Uterus (tissue), 2 donors: ENCODE results near the gene KRT82.

ENCODE experiments used
- POLR2A ChIP-seq, 2 donors: fragments of 450-650 bp; IDR thresholded peaks; one replicate each; pipeline ENCODE4 v1.6.1; 2016; ENCODE audit warnings: antibody characterized with exemption in 2 of 2, mild to moderate bottlenecking in 1 of 2, moderate library complexity in 1 of 2
- TF ChIP-seq, protein P1 (sequence below), 4 experiments: fragments of 200-600 bp in 2 of 4; fragments of 450-650 bp in 2 of 4; sonication (generic) in 2 of 4; IDR thresholded peaks; one replicate each; pipeline ENCODE4 v1.5.1; 2016 to 2019; ENCODE audit warnings: antibody characterized with exemption in 4 of 4, mild to moderate bottlenecking in 2 of 4, moderate library complexity in 1 of 4

DNA sequence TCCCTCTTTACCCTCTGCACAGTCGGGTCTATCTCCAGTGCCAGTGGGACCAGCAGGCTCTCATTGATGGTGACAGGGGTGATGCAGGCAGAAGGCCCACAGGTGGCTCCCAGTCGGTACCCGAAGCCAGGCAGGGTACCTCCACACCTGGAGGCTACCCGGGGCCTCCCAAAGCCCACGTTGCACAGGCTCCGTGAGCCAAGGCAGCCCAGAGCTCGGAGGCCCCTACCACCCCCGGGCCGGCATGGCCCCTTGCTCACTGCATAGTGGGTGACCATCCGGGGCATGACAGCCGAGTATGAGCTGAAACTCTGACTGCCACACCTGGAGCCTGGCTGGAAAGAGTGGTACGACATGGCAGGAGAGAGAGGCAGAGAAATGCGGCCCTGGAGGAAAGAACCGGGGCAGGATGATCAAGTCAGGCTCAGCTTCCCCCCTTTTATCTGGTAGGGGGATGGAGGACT is at the start of gene KRT82:
- TF ChIP-seq, protein P1, sequence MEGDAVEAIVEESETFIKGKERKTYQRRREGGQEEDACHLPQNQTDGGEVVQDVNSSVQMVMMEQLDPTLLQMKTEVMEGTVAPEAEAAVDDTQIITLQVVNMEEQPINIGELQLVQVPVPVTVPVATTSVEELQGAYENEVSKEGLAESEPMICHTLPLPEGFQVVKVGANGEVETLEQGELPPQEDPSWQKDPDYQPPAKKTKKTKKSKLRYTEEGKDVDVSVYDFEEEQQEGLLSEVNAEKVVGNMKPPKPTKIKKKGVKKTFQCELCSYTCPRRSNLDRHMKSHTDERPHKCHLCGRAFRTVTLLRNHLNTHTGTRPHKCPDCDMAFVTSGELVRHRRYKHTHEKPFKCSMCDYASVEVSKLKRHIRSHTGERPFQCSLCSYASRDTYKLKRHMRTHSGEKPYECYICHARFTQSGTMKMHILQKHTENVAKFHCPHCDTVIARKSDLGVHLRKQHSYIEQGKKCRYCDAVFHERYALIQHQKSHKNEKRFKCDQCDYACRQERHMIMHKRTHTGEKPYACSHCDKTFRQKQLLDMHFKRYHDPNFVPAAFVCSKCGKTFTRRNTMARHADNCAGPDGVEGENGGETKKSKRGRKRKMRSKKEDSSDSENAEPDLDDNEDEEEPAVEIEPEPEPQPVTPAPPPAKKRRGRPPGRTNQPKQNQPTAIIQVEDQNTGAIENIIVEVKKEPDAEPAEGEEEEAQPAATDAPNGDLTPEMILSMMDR (IDR thresholded peaks at IDR 0.05) = no peak
- TF ChIP-seq POLR2A (IDR thresholded peaks at IDR 0.05) = no peak
